HL-60 (cell line): Measurements from ENCODE around the gene GNAI1.

ENCODE experiments used
- DNase-seq, 2 experiments: peaks; one replicate each; pipeline ENCODE4 v3.0.0-alpha.2; 2010 to 2020; ENCODE audit warnings: low read depth in 1 of 2, low spot score in 1 of 2
- H3K27ac ChIP-seq: fragments of 250-450 bp; sonication (Bioruptor Pico); replicated peaks from 2 replicates; pipeline ENCODE4 v1.5.1; 2020; ENCODE audit warnings: mild to moderate bottlenecking, moderate library complexity
- H3K27me3 ChIP-seq: fragments of 250-450 bp; sonication (Bioruptor Pico); 2 replicates; pipeline ENCODE4 v1.5.1; 2021; ENCODE audit warnings: mild to moderate bottlenecking, moderate library complexity; ENCODE audit not compliant: insufficient read depth, poor library complexity, severe bottlenecking
- H3K4me3 ChIP-seq: replicated peaks from 2 replicates; pipeline ENCODE4 v1.5.1; 2011; ENCODE audit warnings: mild to moderate bottlenecking, control low read depth, low read length; ENCODE audit not compliant: insufficient read depth
- CTCF ChIP-seq: IDR thresholded peaks from one replicate; pipeline ENCODE4 v1.5.1; 2011; ENCODE audit warnings: low read length, control low read depth, inconsistent platforms; ENCODE audit not compliant: insufficient read depth
- GABPA ChIP-seq: IDR thresholded peaks from 2 replicates; pipeline ENCODE4 v1.6.1; 2012; ENCODE audit warnings: low read depth
- POLR2AphosphoS5 ChIP-seq: IDR thresholded peaks from 2 replicates; pipeline ENCODE4 v1.6.1; 2012; ENCODE audit warnings: low read depth
- REST ChIP-seq: IDR thresholded peaks from 2 replicates; pipeline ENCODE4 v1.6.1; 2012; ENCODE audit warnings: low read depth; ENCODE audit not compliant: insufficient replicate concordance
- SPI1 ChIP-seq: IDR thresholded peaks from 2 replicates; pipeline ENCODE4 v1.6.1; 2012; ENCODE audit warnings: low read depth, mild to moderate bottlenecking, borderline replicate concordance

The GNAI1 gene

GRCh38 chr7:80106498-80107113 is 28.0 kb upstream of the GNAI1 start:
- no peak for DNase-seq
- no peak for TF ChIP-seq REST
- no peak for TF ChIP-seq GABPA
- TF ChIP-seq CTCF = no peak
- TF ChIP-seq POLR2AphosphoS5 = no peak
- no peak for TF ChIP-seq SPI1
- Histone ChIP-seq H3K27ac (no peak overlapping the region), H3K27me3 (no peaks in the 10 kb centered on the region), H3K4me3 (no peak overlapping the region)

GRCh38 chr7:80107278-80107677 is 27.4 kb upstream of the GNAI1 start:
- DNase-seq = no peak
- Histone ChIP-seq H3K27ac (no peak overlapping the region), H3K27me3 (no peaks in the 10 kb centered on the region), H3K4me3 (no peak overlapping the region)
- TF ChIP-seq SPI1 (no peak), REST (no peak), POLR2AphosphoS5 (no peak), GABPA (no peak), CTCF (no peak)

DNA sequence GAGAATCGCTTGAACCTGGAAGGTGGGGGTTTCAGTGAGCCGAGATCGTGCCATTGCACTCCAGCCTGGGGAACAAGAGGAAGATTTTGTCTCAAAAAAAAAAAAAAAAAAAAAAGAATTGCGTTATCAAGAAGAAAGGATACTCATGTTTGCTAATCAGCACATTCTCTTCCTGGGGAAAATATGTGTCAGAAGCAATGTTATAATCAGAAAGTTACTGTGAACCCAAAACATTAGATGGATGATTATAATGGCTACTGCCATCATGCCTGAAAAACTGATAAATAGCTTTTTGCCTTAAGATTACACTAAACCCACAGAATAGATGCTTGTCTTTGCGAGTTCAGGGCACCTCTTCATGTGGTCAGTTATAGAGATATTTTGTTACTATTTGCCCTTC is 24.3 kb upstream of the GNAI1 start:
- H3K27ac ChIP-seq = no peak overlapping the region
- TF ChIP-seq GABPA (no peak), REST (no peak), CTCF (no peak), POLR2AphosphoS5 (no peak), SPI1 (no peak)
- H3K4me3 ChIP-seq = no peak overlapping the region
- no peaks in the 10 kb centered on the region for H3K27me3 ChIP-seq
- DNase-seq = no peak
